Stimulated activated CD4-positive, alpha-beta T cell treated with anti-CD3 and anti-CD28 coated beads, Interleukin-4, amount 100 ng/mL, for 48 hours (primary cell): ENCODE measurements around the gene C11orf58.

Source experiments
- DNase-seq, 2 donors: peaks; one replicate each; pipeline ENCODE4 v3.0.0-alpha.2; 2020; ENCODE audit warnings: low read depth in 2 of 2

C11orf58 gene

GRCh38 chr11:16801288-16801980 is 63.0 kb downstream of the C11orf58 start:
- no peak for DNase-seq

DNA sequence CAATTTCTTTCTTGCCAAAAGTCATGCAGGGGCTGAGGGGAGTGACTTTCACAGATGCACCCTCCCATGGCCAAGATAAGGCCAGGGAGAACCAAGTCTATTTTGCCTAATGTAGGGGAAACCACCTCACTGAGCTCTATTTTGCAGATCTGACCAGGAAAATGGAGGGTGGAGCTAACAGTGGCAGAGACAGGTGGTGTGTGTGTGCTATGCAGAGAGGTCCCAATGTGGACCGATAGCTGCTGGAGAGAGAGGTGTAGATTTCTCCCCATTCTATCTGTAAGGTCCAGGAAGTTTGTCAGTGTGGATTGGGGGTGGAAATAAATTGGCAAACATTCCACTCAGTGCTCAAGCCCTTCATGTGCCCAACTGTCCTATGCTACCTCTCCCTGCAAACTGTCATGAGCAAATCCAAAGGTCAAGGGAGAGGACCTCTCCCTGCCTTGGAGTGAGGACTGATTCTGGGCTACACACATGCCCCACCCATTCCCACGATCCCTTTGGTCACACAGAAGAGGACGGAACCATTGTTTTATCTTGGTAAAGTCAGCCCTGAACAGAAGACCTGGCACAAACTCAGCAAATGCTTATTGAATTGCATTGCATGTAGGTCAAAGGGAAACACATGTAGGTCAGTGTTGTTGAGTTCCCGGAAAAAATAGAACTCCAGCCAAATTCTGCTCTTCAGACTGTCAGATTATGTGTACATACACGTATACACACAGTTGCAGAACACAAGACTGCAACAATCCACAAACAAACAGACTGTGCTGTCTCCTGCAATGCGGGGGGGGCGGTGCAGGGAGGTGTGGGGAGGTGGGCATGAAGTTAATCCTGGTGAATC is 65.9 kb downstream of the C11orf58 start:
- no peak for DNase-seq

- no peak for DNase-seq
These were observed 67.5 kb downstream of the C11orf58 start for GRCh38 chr11:16805938-16806337.

DNA sequence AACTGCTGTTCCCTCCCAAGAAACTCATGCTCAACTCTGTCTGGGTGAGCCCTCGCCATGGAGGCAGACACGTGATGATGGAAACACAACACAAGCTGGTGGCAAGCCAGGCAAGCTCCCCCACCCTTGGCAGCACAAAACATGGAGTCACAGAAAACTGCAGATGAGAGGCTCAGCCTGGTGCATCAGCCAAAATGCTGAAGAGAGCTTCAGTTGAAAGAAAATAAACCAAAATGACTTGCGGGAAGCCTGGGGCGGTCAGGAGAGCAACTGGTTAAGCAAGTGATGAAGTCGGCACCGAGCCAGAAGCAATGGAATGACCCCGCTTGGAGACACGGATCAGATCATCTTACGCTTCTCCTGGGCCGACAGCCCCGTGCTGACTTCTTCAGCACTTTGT is 68.3 kb downstream of the C11orf58 start:
- no peak for DNase-seq

DNA sequence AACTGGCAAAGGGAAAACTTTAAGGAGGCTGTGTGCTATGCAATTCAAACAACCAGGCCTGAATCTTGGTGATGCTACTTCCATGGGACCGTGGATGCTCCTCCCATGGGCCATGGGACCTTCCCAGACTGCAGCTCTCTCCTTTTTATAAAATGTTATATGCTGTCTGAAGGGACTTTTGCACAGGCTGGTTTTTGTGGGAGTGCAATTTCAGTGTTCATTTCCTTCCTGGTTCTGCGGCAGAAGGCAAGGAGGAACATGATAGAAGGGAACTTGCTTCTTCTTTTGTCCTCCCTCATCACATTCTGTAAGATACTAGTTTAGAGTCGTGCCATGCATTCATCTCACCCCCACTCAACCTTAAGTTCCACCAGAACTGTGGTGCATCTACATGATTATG is 68.9 kb downstream of the C11orf58 start:
- DNase-seq, result no peak
